CD4-positive, alpha-beta T cell treated with Interleukin-10 for 1 hour (primary cell): ENCODE data around the gene TMEM167A.
A peak's percentile ranks its signal among the peaks of the same experiment; 100 is the strongest.

Source experiments
- DNase-seq: peaks from one replicate; pipeline ENCODE4 v3.0.0-alpha.2; 2020

TMEM167A gene

DNA sequence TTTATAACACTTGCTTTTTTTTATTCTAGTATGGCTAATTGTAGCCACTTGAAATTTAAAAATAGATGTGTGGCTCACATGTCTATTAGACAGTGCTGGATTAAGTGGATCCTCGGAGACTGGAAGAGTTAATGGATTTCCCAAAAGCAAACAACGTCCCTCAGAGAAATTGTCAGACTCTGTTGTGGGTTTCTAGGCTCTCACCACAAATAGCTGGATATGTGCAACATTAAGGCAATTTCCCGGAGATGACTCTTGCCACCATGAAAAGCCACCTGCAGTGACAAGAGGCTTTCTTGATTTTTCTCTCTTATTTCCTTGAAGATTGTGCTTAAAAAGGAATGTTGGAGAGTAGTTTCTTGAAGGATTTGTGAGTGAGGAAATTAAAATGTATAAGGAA lies 43.2 kb downstream of the TMEM167A start:
- DNase-seq = no peak

GRCh38 chr5:83031381-83031780 lies 45.8 kb downstream of the TMEM167A start:
- DNase-seq = no peak

GRCh38 chr5:83029912-83030311 lies 47.3 kb downstream of the TMEM167A start:
- DNase-seq = no peak

DNA sequence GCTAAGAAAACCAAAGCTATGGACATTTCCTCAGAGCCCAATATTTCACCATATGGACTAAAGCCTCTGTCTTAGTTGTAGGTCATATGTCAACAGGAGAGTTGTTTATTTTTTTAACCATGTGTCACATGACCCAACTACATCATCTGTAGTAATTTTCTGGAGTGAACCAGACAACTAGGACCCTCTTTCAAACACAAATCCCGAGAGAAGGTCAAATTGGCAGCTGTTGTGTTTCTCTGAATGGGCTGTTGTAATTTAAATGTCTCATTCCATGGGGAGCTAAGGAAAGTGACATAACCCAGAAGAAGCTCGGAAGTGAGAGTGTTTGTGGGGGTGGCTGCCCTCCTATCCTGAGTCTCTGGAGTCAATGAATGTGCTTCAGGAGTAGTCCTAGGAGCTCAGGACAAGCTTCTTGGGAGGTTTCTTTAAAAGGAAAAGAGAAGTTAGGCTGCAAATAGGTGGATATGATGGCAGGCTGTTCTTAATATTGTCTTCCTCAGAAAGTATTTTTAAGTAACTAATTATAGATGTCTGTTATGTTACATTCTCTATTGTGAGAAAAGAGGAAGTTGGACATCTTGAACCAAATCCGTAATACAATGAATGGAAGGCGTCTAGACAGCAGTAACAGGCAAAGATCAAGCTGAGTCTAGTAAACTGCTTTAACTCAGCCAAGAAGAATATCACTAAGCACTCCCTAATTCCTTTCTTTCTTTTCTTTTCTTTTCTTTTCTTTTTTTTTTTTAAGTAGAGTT lies 50.1 kb downstream of the TMEM167A start:
- DNase-seq = no peak

DNA sequence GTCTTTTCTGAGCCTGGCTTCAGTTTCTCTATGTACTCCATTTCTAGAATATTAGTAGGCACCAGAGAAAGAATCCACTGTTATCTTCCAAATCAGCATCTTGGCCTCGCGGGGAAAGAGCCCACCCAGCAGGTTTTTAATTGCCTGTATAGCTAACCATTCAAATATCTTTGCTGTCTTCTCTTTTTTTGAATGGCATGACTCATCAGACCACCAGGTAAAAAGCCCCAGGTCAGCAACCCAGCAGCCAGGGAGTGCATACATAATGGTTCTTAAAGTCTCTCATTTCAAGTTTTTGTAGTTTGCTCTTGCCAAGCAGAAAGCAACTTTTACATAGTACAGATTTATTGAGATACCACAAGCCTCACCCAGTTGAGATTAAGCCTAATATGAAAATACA lies 50.7 kb downstream of the TMEM167A start:
- no peak for DNase-seq

DNA sequence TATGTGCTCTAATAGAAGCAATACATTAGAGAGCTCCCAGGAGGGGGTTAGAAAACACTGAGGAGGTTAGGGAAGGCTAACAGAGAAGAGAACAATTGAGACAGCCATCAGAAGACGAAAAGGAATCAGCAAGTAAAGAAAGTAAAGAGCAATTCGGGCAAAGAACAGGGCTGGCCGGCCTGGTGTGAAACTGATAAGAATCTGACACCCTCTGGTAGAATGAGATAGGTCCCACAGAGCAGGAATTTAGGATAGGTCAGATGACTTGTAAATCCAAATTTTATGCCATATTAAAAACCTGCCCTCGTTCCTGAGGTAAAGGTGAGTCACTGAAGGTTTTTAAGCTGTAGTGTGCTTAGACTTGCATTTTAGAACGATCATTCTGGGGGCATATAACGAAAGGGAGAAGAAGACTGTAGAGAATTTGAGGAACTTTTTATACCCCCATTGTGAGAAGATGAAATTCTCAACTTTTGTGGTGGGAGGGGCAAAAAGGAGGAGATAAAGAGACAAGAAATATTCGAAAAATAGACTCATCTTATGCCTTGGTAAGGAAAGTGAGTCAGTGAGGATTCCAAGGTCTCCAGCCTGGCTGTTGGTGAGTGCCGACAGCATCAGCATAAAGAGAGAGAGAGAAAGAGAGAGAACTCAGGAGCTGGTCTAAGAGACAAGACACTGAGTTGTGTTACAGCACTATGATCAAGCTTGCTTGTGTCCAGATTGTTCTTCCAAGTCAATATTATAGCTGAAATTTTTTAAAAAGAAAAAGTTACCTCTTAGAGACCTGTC lies 51.3 kb downstream of the TMEM167A start:
- no peak for DNase-seq

DNA sequence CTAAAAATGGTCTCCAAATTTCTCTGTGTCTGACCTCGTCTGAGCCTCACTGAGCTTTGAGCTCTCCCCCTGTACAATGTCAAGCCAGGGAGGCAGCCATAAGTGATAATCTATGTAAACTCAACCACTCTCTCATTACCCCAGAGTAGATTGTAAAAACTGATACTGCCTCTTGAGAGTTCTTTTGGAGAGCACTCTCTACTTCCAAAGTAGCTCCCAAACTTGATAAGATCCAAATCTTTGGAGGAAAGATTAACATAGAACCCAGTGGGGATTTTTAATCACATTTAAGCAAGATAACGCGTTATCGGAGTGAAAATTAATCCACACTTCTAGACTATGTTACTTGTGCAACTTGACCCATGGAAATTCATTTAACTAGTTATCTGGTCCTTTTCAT lies 54.9 kb downstream of the TMEM167A start:
- DNase-seq = no peak

- DNase-seq = no peak
These were observed 61.5 kb downstream of the TMEM167A start for GRCh38 chr5:83015676-83016075.

GRCh38 chr5:83011985-83012384 lies 65.2 kb downstream of the TMEM167A start:
- peak; percentile 2 for DNase-seq

DNA sequence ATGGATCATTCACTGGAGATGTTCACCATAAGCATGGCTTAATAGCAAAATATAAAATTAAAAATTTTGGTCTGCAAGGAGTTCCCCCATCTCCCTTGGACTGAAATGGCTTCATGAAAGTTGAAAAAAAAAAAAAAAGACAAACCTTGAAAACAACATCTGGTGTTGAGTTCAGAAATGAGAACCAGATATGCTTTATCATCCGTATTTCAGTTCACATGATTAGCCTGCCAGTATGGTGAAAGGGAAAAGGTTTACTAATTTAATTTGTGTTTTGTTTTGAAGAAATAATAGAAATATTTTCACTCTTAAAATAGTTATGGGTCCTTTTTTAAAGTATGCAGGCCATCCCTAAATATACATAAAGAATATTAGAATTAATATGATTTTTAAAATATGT lies 67.8 kb downstream of the TMEM167A start:
- DNase-seq = no peak

- DNase-seq = no peak
These were observed 69.4 kb downstream of the TMEM167A start for GRCh38 chr5:83007755-83008154.

- DNase-seq = no peak
These were observed 70.4 kb downstream of the TMEM167A start for GRCh38 chr5:83006683-83007283.

GRCh38 chr5:83003791-83004190 lies 73.4 kb downstream of the TMEM167A start:
- DNase-seq = no peak
